GM23338 (cell line): ENCODE data around the gene SRGN. TPM values are rescaled to one million over a fixed set of nuclear protein-coding genes. Genes with fewer than 3 reads are reported as not detected.

ENCODE experiments used
- ATAC-seq: fragments of 200-7000 bp; cut with Tn5 transposase; 3 replicates; pipeline ENCODE4 v1.9.1; 2020
- DNase-seq: peaks from one replicate; pipeline ENCODE4 v3.0.0-alpha.2; 2015; ENCODE audit warnings: low spot score
- H2AFZ ChIP-seq: fragments of 200-600 bp; sonication (generic); 2 replicates; pipeline ENCODE4 v1.8.0; 2016; ENCODE audit warnings: antibody characterized with exemption, mild to moderate bottlenecking, moderate library complexity
- H3F3A ChIP-seq: fragments of 200-600 bp; sonication (generic); replicated peaks from 2 replicates; pipeline ENCODE4 v1.8.0; 2017; ENCODE audit warnings: antibody characterized with exemption, mixed run types, low read depth
- H3K27ac ChIP-seq: fragments of 200-600 bp; sonication (generic); 2 replicates; pipeline ENCODE4 v1.6.1; 2016; ENCODE audit warnings: low read depth
- H3K27me3 ChIP-seq: fragments of 200-600 bp; sonication (generic); 2 replicates; pipeline ENCODE4 v1.8.0; 2016; ENCODE audit warnings: mild to moderate bottlenecking, mixed run types, moderate library complexity; ENCODE audit not compliant: insufficient read depth
- H3K36me3 ChIP-seq: fragments of 200-600 bp; sonication (generic); 2 replicates; pipeline ENCODE4 v1.8.0; 2016; ENCODE audit warnings: mild to moderate bottlenecking; ENCODE audit not compliant: insufficient read depth
- H3K4me1 ChIP-seq: fragments of 200-600 bp; sonication (generic); 2 replicates; pipeline ENCODE4 v1.8.0; 2016; ENCODE audit warnings: mild to moderate bottlenecking, moderate library complexity; ENCODE audit not compliant: insufficient read depth
- H3K4me2 ChIP-seq: fragments of 200-600 bp; sonication (generic); 2 replicates; pipeline ENCODE4 v1.7.1; 2017; ENCODE audit warnings: mixed run types
- H3K4me3 ChIP-seq: fragments of 200-600 bp; sonication (generic); 2 replicates; pipeline ENCODE4 v1.6.1; 2016; ENCODE audit warnings: mixed run types
- H3K79me2 ChIP-seq: fragments of 200-600 bp; sonication (generic); replicated peaks from 2 replicates; pipeline ENCODE4 v1.8.0; 2017; ENCODE audit warnings: mild to moderate bottlenecking; ENCODE audit not compliant: insufficient read depth
- H3K9me2 ChIP-seq: fragments of 200-600 bp; sonication (generic); 2 replicates; pipeline ENCODE4 v1.8.0; 2017; ENCODE audit not compliant: insufficient read depth
- H4K20me1 ChIP-seq: fragments of 200-600 bp; sonication (generic); replicated peaks from 2 replicates; pipeline ENCODE4 v1.8.0; 2017; ENCODE audit warnings: mild to moderate bottlenecking; ENCODE audit not compliant: insufficient read depth
- H3K27ac Mint-ChIP-seq: 2 replicates; pipeline ENCODE4 v1.8.0; 2020; ENCODE audit warnings: inconsistent platforms, mild to moderate bottlenecking, moderate library complexity, mixed read lengths
- H3K27me3 Mint-ChIP-seq: 3 replicates; pipeline ENCODE4 v1.8.0; 2022; ENCODE audit warnings: low read depth, mild to moderate bottlenecking, moderate library complexity, mixed read lengths, inconsistent platforms; ENCODE audit not compliant: insufficient read depth, poor library complexity
- H3K36me3 Mint-ChIP-seq: 3 replicates; pipeline ENCODE4 v1.8.0; 2021; ENCODE audit warnings: low read depth, mild to moderate bottlenecking, inconsistent platforms, moderate library complexity, mixed read lengths
- H3K4me1 Mint-ChIP-seq: 3 replicates; pipeline ENCODE4 v1.8.0; 2020; ENCODE audit warnings: mild to moderate bottlenecking, inconsistent platforms, mixed read lengths
- H3K4me3 Mint-ChIP-seq: 3 replicates; pipeline ENCODE4 v1.8.0; 2021; ENCODE audit warnings: moderate library complexity, mild to moderate bottlenecking, inconsistent platforms, mixed read lengths
- H3K9me3 Mint-ChIP-seq: 3 replicates; pipeline ENCODE4 v1.8.0; 2020; ENCODE audit warnings: moderate library complexity, mild to moderate bottlenecking, inconsistent platforms, mixed read lengths
- CREB1 ChIP-seq: fragments of 250-450 bp; sonication (Bioruptor Pico); IDR thresholded peaks from 2 replicates; pipeline ENCODE4 v1.5.0; 2020; ENCODE audit warnings: low read depth, mild to moderate bottlenecking, moderate library complexity
- CTCF ChIP-seq, 2 experiments: fragments of 200-600 bp in 1 of 2; sonication (generic) in 1 of 2; conservative IDR thresholded peaks; 2 replicates each; pipeline versions ENCODE4 v1.5.1 to v1.6.1; 2016 to 2017; ENCODE audit warnings: antibody characterized with exemption in 2 of 2, low read depth in 2 of 2, mild to moderate bottlenecking in 2 of 2, moderate library complexity in 1 of 2
- ETS1 ChIP-seq: IDR thresholded peaks from 2 replicates; pipeline ENCODE4 v1.6.1; 2016; ENCODE audit warnings: antibody characterized with exemption
- EZH2phosphoT487 ChIP-seq: fragments of 200-600 bp; sonication (generic); IDR thresholded peaks from one replicate; pipeline ENCODE4 v1.8.1; 2018; ENCODE audit warnings: antibody characterized with exemption; ENCODE audit not compliant: unreplicated experiment
- NANOG ChIP-seq: IDR thresholded peaks from 2 replicates; pipeline ENCODE4 v1.6.1; 2016; ENCODE audit warnings: antibody characterized with exemption, borderline replicate concordance
- POLR2AphosphoS5 ChIP-seq: IDR thresholded peaks from 2 replicates; pipeline ENCODE4 v1.6.1; 2016; ENCODE audit warnings: antibody characterized with exemption, low read depth
- REST ChIP-seq: IDR thresholded peaks from one replicate; pipeline ENCODE4 v1.6.1; 2018; ENCODE audit warnings: antibody characterized with exemption; ENCODE audit not compliant: unreplicated experiment
- STAT1 ChIP-seq: IDR thresholded peaks from one replicate; pipeline ENCODE4 v1.6.1; 2016; ENCODE audit warnings: antibody characterized with exemption; ENCODE audit not compliant: unreplicated experiment
- ZNF462 ChIP-seq: fragments of 250-450 bp; sonication (Bioruptor Pico); IDR thresholded peaks from 2 replicates; pipeline ENCODE4 v1.5.0; 2020; ENCODE audit warnings: mild to moderate bottlenecking, moderate library complexity
- polyA plus RNA-seq: library from polyadenylated mRNA; unstranded; fragments of >200 nt; fragmentation: Nextera tagmentation; extraction: Ambion mirVana; gene quantifications from 2 replicates; pipeline ENCODE4 v1.2.1, GENCODE V29; 2016
- total RNA-seq: library from RNA; depleted of rRNA; stranded (reverse); fragments of >200 nt; shearing (Covaris generic); gene quantifications from 2 replicates; pipeline ENCODE4 v1.2.3, GENCODE V29; 2014

SRGN gene
- total and polyA plus RNA-seq, 2 experiments from 2014 or later, result not detected

GRCh38 chr10:69107176-69107490 is 19.2 kb downstream of the SRGN start (continued):
- TF ChIP-seq REST (no peak), CREB1 (no peak)

- H3K27me3 Mint-ChIP-seq, result no peaks in the 10 kb centered on the region
- H4K20me1 ChIP-seq, result no peaks in the 10 kb centered on the region
- H3K36me3 Mint-ChIP-seq, result no peaks in the 10 kb centered on the region
- no peaks in the 10 kb centered on the region for H3K27me3 ChIP-seq
- H3K4me3 Mint-ChIP-seq, result no peak overlapping the region
- H3K9me3 Mint-ChIP-seq, result no peaks in the 10 kb centered on the region
- H2AFZ ChIP-seq, result no peak overlapping the region
- H3K4me1 ChIP-seq, result no peaks in the 10 kb centered on the region
- H3K4me2 ChIP-seq, result no peak overlapping the region
- H3K27ac Mint-ChIP-seq, result no peak overlapping the region
- H3K4me1 Mint-ChIP-seq, result no peaks in the 10 kb centered on the region
- ATAC-seq (no peak), DNase-seq (no peak)
- no peaks in the 10 kb centered on the region for H3K36me3 ChIP-seq
- H3K27ac ChIP-seq, result no peak overlapping the region
- H3K9me2 ChIP-seq, result no peaks in the 10 kb centered on the region
- no peaks in the 10 kb centered on the region for H3K79me2 ChIP-seq
- no peaks in the 10 kb centered on the region for H3F3A ChIP-seq
- H3K4me3 ChIP-seq, result no peak overlapping the region
- TF ChIP-seq NANOG, result no peak
- no peak for TF ChIP-seq ZNF462
- no peak for TF ChIP-seq ETS1
- no peak for TF ChIP-seq CREB1
- TF ChIP-seq EZH2phosphoT487, result no peak
- TF ChIP-seq CTCF (conservative IDR thresholded peaks at IDR 0.05; ENCODE audit: low read depth in 2 of 2), result no peak
- TF ChIP-seq POLR2AphosphoS5, result no peak
- no peak for TF ChIP-seq REST
- no peak for TF ChIP-seq STAT1
These were observed 19.8 kb downstream of the SRGN start for GRCh38 chr10:69107699-69108098.
